HG03469 (cell line): ENCODE results near the gene MYO7A.

Experiments used
- ATAC-seq: cut with Tn5 transposase; IDR thresholded peaks from one replicate; pipeline ENCODE4 v1.9.1; 2021; ENCODE audit warnings: mild to moderate bottlenecking, moderate library complexity, moderate number of reproducible peaks; ENCODE audit not compliant: unreplicated experiment

The MYO7A gene

GRCh38 chr11:77126156-77126775 lies 1.8 kb upstream of the MYO7A start:
- ATAC-seq = no peak

DNA sequence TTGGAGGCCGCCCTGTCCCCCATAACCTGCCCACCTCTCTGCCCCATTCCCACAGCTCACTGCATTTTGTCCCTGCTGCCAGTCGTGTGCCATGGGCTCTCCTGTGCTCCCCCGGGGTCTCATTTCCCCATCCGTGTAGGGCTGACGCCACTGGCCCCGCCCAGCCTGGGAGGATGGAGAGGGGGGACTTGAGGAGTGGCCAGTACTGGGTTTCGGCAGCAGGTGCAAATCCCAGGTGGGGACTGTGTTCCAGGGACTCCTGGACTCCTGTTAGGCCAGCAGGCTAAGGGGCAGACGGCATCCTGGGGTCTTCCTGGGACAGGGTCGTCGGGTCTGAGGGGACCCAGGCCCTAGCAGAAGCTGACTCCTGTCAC lies 1.2 kb upstream of the MYO7A start:
- no peak for ATAC-seq

DNA sequence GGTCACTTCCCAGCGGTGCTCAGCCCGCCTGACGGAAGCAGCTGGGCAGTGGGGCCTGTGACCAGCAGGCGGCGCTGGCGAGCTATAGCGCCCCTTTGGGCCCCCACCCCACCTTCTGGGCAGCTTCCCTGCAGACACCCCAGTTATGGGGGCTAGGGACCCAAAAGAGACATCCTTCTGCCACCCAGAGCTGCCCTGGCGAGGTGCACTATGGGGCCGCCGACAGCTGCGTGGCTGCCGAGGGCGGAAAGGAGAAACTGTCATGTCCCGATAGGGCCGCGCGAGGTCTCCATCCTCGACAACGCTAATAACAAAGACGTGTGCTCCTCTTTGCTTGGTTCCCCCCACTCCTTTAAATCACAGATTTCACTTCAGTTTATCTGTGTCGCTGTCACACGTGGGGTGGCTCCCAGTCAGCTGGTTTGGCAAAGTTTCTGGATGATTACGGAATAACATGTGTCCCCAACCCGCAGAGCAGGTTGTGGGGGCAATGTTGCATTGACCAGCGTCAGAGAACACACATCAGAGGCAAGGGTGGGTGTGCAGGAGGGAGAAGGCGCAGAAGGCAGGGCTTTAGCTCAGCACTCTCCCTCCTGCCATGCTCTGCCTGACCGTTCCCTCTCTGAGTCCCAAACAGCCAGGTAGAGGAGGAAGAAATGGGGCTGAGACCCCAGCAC lies 673 bp upstream of the MYO7A start:
- ATAC-seq = no peak

GRCh38 chr11:77129069-77129841 lies 1.2 kb downstream of the MYO7A start:
- ATAC-seq = no peak

DNA sequence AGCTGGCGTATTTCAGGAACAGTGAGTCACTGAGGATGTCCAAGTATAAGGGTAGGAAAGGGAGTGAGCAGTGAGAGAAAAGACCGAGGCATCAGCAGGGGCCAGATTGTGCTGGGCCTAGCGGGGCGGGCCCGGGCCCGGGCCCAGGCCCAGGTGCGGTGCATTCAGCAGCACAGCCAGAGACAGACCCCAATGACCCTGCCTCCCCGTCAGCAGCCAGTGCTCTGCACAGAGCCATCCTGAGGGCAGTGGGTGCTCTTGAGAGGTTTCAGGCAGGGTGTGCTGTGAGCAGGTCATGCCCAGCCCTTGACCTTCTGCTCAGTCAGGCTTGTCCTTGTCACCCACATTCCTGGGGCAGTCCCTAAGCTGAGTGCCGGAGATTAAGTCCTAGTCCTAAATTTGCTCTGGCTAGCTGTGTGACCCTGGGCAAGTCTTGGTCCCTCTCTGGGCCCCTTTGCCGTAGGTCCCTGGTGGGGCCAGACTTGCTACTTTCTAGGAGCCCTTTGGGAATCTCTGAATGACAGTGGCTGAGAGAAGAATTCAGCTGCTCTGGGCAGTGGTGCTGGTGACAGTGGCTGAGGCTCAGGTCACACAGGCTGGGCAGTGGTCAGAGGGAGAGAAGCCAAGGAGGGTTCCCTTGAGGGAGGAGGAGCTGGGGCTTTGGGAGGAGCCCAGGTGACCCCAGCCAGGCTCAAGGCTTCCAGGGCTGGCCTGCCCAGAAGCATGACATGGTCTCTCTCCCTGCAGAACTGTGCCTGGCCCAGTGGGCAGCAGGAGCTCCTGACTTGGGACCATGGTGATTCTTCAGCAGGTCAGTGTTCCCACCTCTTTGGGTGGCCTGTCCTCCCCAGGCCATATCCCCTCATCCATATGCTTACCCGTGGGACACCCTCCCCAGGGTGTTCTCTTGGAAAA lies 2.1 kb downstream of the MYO7A start:
- no peak for ATAC-seq

- ATAC-seq = no peak
Observed at GRCh38 chr11:77130763-77131513, 2.9 kb downstream of the MYO7A start.

DNA sequence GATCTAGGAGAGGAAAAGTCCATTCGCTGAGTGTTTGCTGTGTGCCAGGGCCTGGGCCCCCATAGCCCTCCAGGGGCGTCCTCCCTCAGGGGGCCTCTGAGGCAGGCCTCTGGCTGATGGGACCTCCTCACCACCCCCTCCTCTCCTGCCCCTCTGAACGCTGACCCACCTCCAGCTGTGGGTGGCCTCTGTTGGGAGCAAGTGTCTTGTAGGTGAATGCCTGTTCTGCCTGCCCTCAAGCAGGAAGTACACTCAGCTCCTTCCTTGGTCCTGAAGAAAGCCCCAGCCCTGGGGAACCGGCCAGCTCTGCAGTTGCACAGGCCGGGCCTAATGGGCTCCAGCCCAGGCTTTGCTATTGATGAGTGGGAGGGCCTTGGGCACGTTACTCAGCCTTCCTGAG lies 3.5 kb downstream of the MYO7A start:
- ATAC-seq = no peak

GRCh38 chr11:77135069-77135468 lies 7.0 kb downstream of the MYO7A start:
- no peak for ATAC-seq

DNA sequence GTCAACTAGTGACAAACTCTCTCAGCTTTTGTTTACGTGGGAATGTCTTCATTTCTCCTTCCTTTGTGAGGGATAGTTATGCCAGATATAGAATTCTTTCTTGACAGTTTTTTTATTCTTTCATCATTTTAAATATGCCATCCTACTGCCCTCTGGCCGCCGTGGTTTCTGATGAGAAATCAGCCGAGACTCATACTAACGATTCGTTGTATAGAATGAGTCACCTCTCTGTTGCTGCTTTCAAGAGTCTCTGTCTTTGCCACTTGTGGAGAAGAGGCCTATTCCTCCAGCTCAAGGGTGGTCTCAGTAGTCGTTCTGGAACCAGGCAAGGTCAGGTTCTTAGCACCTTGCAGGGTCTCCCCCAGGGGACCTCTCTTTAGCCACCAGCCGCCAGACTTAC lies 8.0 kb downstream of the MYO7A start:
- no peak for ATAC-seq

DNA sequence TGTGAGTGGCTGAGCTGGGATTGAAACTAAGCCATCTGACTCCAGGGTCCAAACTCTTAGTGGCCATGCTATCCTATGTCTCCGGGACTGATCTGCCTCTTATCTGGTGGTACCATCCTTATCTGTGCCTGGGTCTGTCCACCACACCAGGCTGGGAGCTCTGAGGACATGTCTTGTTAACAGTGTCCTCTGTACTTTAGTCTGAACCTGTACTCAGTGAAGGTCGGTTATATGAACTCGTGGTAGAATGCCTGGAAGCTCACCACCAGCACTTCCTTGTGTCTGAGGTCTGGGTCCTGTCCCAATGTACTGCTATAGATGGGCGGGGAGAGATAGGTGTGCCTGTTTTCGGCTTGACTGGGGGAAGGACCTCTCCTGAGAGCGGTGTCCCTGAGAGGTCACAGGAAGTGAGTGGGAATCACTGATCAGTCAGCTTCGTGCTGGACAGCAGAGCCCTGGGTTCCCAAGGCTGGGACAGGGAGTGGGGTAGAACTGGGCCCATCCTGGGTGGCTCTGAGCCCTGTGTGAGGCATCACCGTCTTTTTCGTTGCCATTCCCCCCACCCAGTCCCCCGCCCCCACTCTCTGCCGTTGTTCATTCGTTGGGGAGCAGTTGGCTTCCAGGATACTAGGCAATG lies 8.9 kb downstream of the MYO7A start:
- no peak for ATAC-seq

- ATAC-seq = no peak
Observed at GRCh38 chr11:77137421-77137820, 9.4 kb downstream of the MYO7A start.

DNA sequence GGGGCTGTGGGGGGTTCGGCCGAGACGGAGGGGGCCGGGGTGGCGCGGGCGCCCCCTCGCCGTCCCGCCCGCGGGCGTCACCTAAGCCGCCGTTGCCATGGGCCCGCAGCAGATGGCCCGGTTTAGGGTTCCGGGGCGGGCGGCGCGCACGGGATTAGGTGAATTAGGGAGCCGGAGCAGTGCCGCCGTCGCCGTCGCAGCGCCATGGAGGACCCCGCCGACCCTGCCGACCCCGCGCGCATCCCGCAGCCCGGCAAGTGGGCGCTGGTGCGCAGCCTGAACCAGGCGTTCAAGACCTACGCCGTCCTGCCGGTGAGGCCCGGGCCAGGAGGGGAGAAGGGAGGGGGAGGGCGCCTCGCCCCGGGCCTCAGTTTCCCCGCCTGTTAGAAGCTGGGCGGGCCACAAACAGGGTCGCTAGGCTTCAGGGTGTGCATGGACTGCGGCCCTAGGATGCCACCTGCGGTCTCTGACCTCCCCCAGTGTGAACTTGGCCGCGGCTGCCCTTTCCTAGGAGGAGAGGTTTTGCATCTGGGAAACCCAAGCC lies 10.1 kb downstream of the MYO7A start:
- ATAC-seq = no peak

DNA sequence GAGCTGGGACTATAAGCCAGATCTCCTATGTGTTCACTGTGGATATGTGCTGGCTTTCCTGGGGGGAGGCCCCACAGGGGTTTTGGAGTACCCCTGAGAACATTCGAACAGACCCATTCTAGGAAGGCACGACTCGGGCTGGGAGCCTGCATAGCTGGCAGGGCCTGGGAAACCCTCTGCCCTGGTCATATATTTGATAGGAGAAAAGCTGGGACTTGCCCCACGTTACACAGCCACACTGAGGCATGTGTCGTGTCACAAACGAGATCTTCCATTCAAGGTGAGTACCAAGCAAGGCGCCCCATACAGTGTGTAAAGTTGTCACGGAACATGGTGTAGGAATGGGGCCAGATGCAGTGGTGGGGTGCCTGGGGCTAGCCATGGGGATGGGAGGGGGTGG lies 11.2 kb downstream of the MYO7A start:
- no peak for ATAC-seq

- ATAC-seq = no peak
Observed at GRCh38 chr11:77140231-77140851, 12.3 kb downstream of the MYO7A start.

DNA sequence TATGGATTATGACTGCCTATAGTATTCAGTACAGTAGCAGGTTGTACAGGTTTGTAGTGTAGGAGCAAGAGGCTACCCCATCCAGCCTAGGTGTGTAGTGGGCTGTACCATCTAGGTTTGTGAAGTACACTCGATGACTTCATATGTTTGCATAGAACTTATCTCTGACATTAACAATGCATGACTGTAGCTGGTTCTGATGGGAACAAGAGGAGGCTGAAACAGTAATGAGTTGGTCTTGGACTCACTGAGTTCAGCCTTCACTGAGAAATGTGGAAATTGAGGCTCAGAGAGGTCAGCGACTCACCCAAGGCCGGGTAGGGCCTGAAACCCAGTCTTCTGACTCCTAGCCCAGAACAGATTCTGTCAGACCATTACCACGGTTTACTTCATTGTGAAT lies 13.0 kb downstream of the MYO7A start:
- ATAC-seq = no peak

DNA sequence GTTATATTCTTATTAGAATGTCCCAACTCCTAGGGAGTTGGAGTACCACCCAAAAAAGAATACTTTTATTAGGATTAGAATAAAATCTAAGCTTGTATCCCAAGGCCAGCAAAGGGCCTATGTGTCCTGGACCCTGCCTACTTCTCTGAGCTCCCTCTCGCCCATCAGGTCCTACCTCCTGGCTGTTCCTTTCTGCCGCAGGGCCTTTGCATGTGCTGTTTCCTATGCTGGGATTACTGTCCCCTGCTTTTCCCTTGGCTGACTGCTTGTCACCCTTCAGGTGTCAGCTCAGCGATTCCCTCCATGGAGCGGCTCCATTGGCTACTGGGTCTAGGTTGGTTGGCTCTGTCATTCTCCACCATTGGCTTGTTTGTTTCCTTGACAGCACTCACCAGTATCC lies 13.4 kb downstream of the MYO7A start:
- ATAC-seq = no peak

- no peak for ATAC-seq
Observed at GRCh38 chr11:77142091-77142975, 14.3 kb downstream of the MYO7A start.

DNA sequence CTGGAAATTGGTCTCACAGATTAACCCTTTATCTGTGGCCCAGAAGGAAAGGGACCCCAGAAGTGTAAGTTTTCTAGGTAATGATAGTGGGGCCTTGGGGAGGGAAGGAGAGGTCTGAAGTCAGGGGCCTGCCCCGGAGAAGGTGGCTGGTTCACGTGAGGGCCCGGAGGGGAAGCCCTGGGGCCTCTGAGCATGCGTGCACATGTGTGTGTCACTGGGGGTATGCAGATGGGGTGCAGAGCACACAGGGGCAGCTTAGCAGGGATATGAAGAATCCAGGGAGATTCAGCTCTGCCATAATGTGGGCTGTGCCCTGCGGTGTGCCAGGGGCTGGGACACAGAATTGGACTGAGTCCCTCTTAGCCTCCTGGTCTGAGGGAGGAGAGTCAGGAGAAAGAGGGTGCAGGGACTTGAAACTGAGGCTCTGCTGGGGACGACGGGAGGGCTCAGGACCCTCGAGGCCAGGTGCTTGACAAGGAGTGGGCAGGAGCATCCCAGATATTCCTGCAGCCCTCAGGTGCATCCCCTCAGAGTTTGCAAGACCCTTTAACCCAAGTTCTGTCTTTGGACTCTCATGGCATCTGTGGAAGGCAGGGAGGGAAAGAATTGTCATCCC lies 15.5 kb downstream of the MYO7A start:
- ATAC-seq = no peak
